ENCODE data around the gene DUSP7.
A peak's percentile ranks its signal among the peaks of the same experiment; 100 is the strongest.

Gene DUSP7

DNA sequence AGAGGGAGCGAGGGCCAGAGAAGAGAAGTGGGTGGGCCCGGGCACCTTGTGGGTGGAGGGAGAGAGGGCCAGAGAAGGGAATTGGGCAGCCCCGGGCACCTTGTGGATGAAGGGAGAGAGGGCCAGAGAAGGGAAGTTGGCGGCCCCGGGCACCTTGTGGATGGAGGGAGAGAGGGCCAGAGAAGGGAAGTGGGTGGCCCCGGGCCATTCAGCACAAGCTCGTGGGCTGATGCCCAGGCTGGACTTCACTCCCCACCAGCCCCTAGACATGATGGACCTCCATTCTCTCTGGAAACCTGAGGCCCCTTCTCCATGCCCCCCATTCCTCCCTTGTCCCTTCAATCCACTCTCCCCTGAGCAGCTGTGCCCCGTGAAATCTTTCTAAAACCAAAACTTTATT lies 15.8 kb downstream of the DUSP7 start:
- 91% methylated on average over 5 of the region's 8 CpGs for WGBS

DNA sequence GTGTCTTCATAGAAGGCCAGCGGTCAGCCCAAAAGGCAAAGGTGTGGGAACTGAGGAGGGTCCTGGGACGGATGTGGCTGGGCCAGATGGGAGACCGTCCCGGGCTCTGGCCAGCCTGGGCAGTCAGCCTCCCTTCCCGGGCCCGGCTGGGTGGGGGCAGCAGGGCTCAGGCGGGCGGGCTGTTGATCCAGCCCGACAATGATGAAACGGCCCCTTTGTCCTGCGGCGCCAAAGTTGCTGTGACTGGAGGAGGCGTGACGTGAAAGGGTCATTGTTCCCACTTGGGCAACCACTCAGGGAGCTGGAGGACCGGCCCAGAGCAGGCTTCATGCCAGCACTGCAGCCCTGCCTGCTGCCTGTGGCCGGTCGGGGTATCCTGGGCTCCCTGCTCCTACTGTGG lies 16.5 kb downstream of the DUSP7 start:
- Histone ChIP-seq H3K18ac (ENCODE audit: low read depth in 1 of 2, low read length in 2 of 2) (no peak overlapping the region), H3K9ac (ENCODE audit: low read length) (no peak overlapping the region), H3K14ac (ENCODE audit: low read length in 2 of 2) (no peak overlapping the region), H4K91ac (ENCODE audit: low read length) (no peak overlapping the region), H3K4me2 (ENCODE audit: low read length, poor library complexity, severe bottlenecking) (no peak overlapping the region), H3K79me1 (replicated peaks; ENCODE audit: low read length, poor library complexity, severe bottlenecking) (no peaks in the 10 kb centered on the region), H3K4ac (ENCODE audit: low read depth in 1 of 2, low read length in 2 of 2) (no peak overlapping the region), H2BK15ac (ENCODE audit: low read depth, poor library complexity, severe bottlenecking) (no peak overlapping the region), H4K8ac (ENCODE audit: low read length) (no peak overlapping the region), H2BK12ac (ENCODE audit: low read length in 2 of 2) (no peak overlapping the region), H2BK120ac (ENCODE audit: low read depth, low read length) (no peak overlapping the region), H2AK5ac (ENCODE audit: low read length, severe bottlenecking) (no peak overlapping the region), H3K23ac (ENCODE audit: low read length in 2 of 2) (no peak overlapping the region), H3K36me3 (ENCODE audit: control insufficient read depth in 1 of 2, insufficient read depth in 2 of 2, low read depth in 1 of 2, low read length in 2 of 2) (no peaks in the 10 kb centered on the region), H3K9me3 (ENCODE audit: control insufficient read depth, low read length) (no peaks in the 10 kb centered on the region), H2AFZ (ENCODE audit: low read depth, low read length) (no peak overlapping the region), H3K27me3 (ENCODE audit: control insufficient read depth in 1 of 2, insufficient read depth in 1 of 2, low read length in 2 of 2) (peaks cover 0 to 8% of the 10 kb centered on the region in 2 experiments), H3K4me3 (ENCODE audit: insufficient read depth in 1 of 2, low read depth in 1 of 2, low read length in 2 of 2) (no peak overlapping the region), H3K4me1 (ENCODE audit: control insufficient read depth, insufficient read depth, low read depth, low read length) (peaks cover 12% of the 10 kb centered on the region), H3K27ac (ENCODE audit: low read length, poor library complexity, severe bottlenecking) (no peak overlapping the region), H2BK5ac (ENCODE audit: low read depth, low read length, poor library complexity, severe bottlenecking) (no peak overlapping the region)
- DNase-seq = no peak
- WGBS = 90% methylated on average over 15 of the region's 17 CpGs

More for the DNA sequence above, 15.8 kb downstream of the DUSP7 start:
- Histone ChIP-seq H3K27ac (ENCODE audit: low read length, poor library complexity, severe bottlenecking) (no peak overlapping the region), H3K14ac (ENCODE audit: low read length in 2 of 2) (no peak overlapping the region), H2BK15ac (ENCODE audit: low read depth, poor library complexity, severe bottlenecking) (no peak overlapping the region), H3K36me3 (ENCODE audit: control insufficient read depth in 1 of 2, insufficient read depth in 2 of 2, low read depth in 1 of 2, low read length in 2 of 2) (no peaks in the 10 kb centered on the region), H3K79me1 (replicated peaks; ENCODE audit: low read length, poor library complexity, severe bottlenecking) (no peaks in the 10 kb centered on the region), H2BK12ac (ENCODE audit: low read length in 2 of 2) (no peak overlapping the region), H2AFZ (ENCODE audit: low read depth, low read length) (no peak overlapping the region), H4K8ac (ENCODE audit: low read length) (no peak overlapping the region), H2AK5ac (ENCODE audit: low read length, severe bottlenecking) (no peak overlapping the region), H3K4me2 (ENCODE audit: low read length, poor library complexity, severe bottlenecking) (no peak overlapping the region), H3K23ac (ENCODE audit: low read length in 2 of 2) (no peak overlapping the region), H3K9ac (ENCODE audit: low read length) (no peak overlapping the region), H3K4ac (ENCODE audit: low read depth in 1 of 2, low read length in 2 of 2) (no peak overlapping the region), H2BK5ac (ENCODE audit: low read depth, low read length, poor library complexity, severe bottlenecking) (no peak overlapping the region), H3K18ac (ENCODE audit: low read depth in 1 of 2, low read length in 2 of 2) (no peak overlapping the region), H3K27me3 (ENCODE audit: control insufficient read depth in 1 of 2, insufficient read depth in 1 of 2, low read length in 2 of 2) (peaks cover 0 to 8% of the 10 kb centered on the region in 2 experiments), H3K4me3 (ENCODE audit: insufficient read depth in 1 of 2, low read depth in 1 of 2, low read length in 2 of 2) (no peak overlapping the region), H2BK120ac (ENCODE audit: low read depth, low read length) (no peak overlapping the region), H4K91ac (ENCODE audit: low read length) (no peak overlapping the region), H3K4me1 (ENCODE audit: control insufficient read depth, insufficient read depth, low read depth, low read length) (peaks cover 20% of the 10 kb centered on the region), H3K9me3 (ENCODE audit: control insufficient read depth, low read length) (no peaks in the 10 kb centered on the region)
- no peak for DNase-seq

DNA sequence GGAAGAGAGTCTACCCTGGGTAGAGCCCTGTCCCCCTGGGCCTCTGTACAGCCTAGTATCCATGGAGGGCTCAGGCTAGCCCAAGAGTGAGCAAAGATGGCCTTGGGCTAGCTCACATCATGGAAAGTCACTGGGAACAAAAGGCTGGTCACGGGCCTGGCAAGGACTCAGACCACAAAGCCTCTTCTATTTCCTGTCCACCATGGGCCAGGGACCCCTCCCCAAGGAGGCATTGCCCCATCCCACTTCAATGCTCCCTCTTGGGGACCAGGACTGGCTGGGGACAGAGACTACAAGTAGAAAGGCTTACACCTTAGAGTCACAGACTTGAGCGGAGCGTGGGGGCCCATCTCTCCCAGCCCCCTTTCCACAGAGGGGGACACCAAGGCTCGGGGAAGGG lies 16.9 kb downstream of the DUSP7 start:
- peaks cover 10% of the 10 kb centered on the region for H3K4me1 ChIP-seq (ENCODE audit: control insufficient read depth, insufficient read depth, low read depth, low read length)
- no peak overlapping the region for H2BK120ac ChIP-seq (ENCODE audit: low read depth, low read length)
- no peak overlapping the region for H3K9ac ChIP-seq (ENCODE audit: low read length)
- H3K4me3 ChIP-seq (ENCODE audit: insufficient read depth in 1 of 2, low read depth in 1 of 2, low read length in 2 of 2) = no peak overlapping the region
- H2BK5ac ChIP-seq (ENCODE audit: low read depth, low read length, poor library complexity, severe bottlenecking) = no peak overlapping the region
- H3K23ac ChIP-seq (ENCODE audit: low read length in 2 of 2) = no peak overlapping the region
- H3K4ac ChIP-seq (ENCODE audit: low read depth in 1 of 2, low read length in 2 of 2) = no peak overlapping the region
- H3K14ac ChIP-seq (ENCODE audit: low read length in 2 of 2) = no peak overlapping the region
- H3K27me3 ChIP-seq (ENCODE audit: control insufficient read depth in 1 of 2, insufficient read depth in 1 of 2, low read length in 2 of 2) = peaks cover 0 to 8% of the 10 kb centered on the region in 2 experiments
- H3K36me3 ChIP-seq (ENCODE audit: control insufficient read depth in 1 of 2, insufficient read depth in 2 of 2, low read depth in 1 of 2, low read length in 2 of 2) = no peaks in the 10 kb centered on the region
- H3K18ac ChIP-seq (ENCODE audit: low read depth in 1 of 2, low read length in 2 of 2) = no peak overlapping the region
- H2BK12ac ChIP-seq (ENCODE audit: low read length in 2 of 2) = no peak overlapping the region
- no peaks in the 10 kb centered on the region for H3K9me3 ChIP-seq (ENCODE audit: control insufficient read depth, low read length)
- H2AK5ac ChIP-seq (ENCODE audit: low read length, severe bottlenecking) = no peak overlapping the region
- 84% methylated on average over 4 of the region's 4 CpGs for WGBS
- H3K79me1 ChIP-seq (replicated peaks; ENCODE audit: low read length, poor library complexity, severe bottlenecking) = no peaks in the 10 kb centered on the region
- no peak overlapping the region for H3K27ac ChIP-seq (ENCODE audit: low read length, poor library complexity, severe bottlenecking)
- H4K8ac ChIP-seq (ENCODE audit: low read length) = no peak overlapping the region
- H4K91ac ChIP-seq (ENCODE audit: low read length) = no peak overlapping the region
- no peak overlapping the region for H2AFZ ChIP-seq (ENCODE audit: low read depth, low read length)
- DNase-seq = no peak
- H3K4me2 ChIP-seq (ENCODE audit: low read length, poor library complexity, severe bottlenecking) = no peak overlapping the region
- no peak overlapping the region for H2BK15ac ChIP-seq (ENCODE audit: low read depth, poor library complexity, severe bottlenecking)

- Histone ChIP-seq H3K18ac (ENCODE audit: low read depth in 1 of 2, low read length in 2 of 2) (no peak overlapping the region), H2BK15ac (ENCODE audit: low read depth, poor library complexity, severe bottlenecking) (no peak overlapping the region), H3K79me1 (replicated peaks; ENCODE audit: low read length, poor library complexity, severe bottlenecking) (no peaks in the 10 kb centered on the region), H3K9ac (ENCODE audit: low read length) (no peak overlapping the region), H3K4me1 (ENCODE audit: control insufficient read depth, insufficient read depth, low read depth, low read length) (peaks cover 2% of the 10 kb centered on the region), H3K9me3 (ENCODE audit: control insufficient read depth, low read length) (no peaks in the 10 kb centered on the region), H2BK120ac (ENCODE audit: low read depth, low read length) (no peak overlapping the region), H3K27ac (ENCODE audit: low read length, poor library complexity, severe bottlenecking) (no peak overlapping the region), H2AK5ac (ENCODE audit: low read length, severe bottlenecking) (no peak overlapping the region), H2BK5ac (ENCODE audit: low read depth, low read length, poor library complexity, severe bottlenecking) (no peak overlapping the region), H4K8ac (ENCODE audit: low read length) (no peak overlapping the region), H3K4ac (ENCODE audit: low read depth in 1 of 2, low read length in 2 of 2) (no peak overlapping the region), H3K36me3 (ENCODE audit: control insufficient read depth in 1 of 2, insufficient read depth in 2 of 2, low read depth in 1 of 2, low read length in 2 of 2) (no peaks in the 10 kb centered on the region), H2AFZ (ENCODE audit: low read depth, low read length) (no peak overlapping the region), H3K23ac (ENCODE audit: low read length in 2 of 2) (no peak overlapping the region), H3K4me3 (ENCODE audit: insufficient read depth in 1 of 2, low read depth in 1 of 2, low read length in 2 of 2) (no peak overlapping the region), H3K27me3 (ENCODE audit: control insufficient read depth in 1 of 2, insufficient read depth in 1 of 2, low read length in 2 of 2) (peaks cover 0 to 11% of the 10 kb centered on the region in 2 experiments), H2BK12ac (ENCODE audit: low read length in 2 of 2) (no peak overlapping the region), H3K4me2 (ENCODE audit: low read length, poor library complexity, severe bottlenecking) (no peak overlapping the region), H3K14ac (ENCODE audit: low read length in 2 of 2) (no peak overlapping the region), H4K91ac (ENCODE audit: low read length) (peak overlapping the region; percentile 52)
- DNase-seq = no peak
- whole genome bisulfite sequencing = 96% methylated on average over 6 of the region's 6 CpGs
Measured at GRCh38 chr3:52038227-52038626, 18.1 kb downstream of the DUSP7 start.

Data from mesenchymal stem cell (in vitro differentiated cells and primary cell).